IPS-20b (cell line): ENCODE data around the gene OMP.

Experiments used
- H3K27ac ChIP-seq: one replicate; pipeline ENCODE4 v1.5.1; 2013; ENCODE audit warnings: low read length
- H3K27me3 ChIP-seq: 2 replicates; pipeline ENCODE4 v1.6.1; 2013; ENCODE audit warnings: mild to moderate bottlenecking, low read length, inconsistent platforms; ENCODE audit not compliant: insufficient read depth
- H3K36me3 ChIP-seq: 2 replicates; pipeline ENCODE4 v1.6.1; 2013; ENCODE audit warnings: low read depth, mild to moderate bottlenecking, inconsistent platforms, low read length, moderate library complexity; ENCODE audit not compliant: insufficient read depth
- H3K4me1 ChIP-seq: 2 replicates; pipeline ENCODE4 v1.6.1; 2013; ENCODE audit warnings: mild to moderate bottlenecking, control low read depth, inconsistent platforms, low read length, moderate library complexity; ENCODE audit not compliant: insufficient read depth
- H3K4me3 ChIP-seq: 2 replicates; pipeline ENCODE4 v1.5.1; 2013; ENCODE audit warnings: mild to moderate bottlenecking, low read length, inconsistent platforms
- H3K9ac ChIP-seq: 2 replicates; pipeline ENCODE4 v1.6.1; 2013; ENCODE audit warnings: low read depth, mild to moderate bottlenecking, inconsistent platforms, low read length, moderate library complexity
- H3K9me3 ChIP-seq: 2 replicates; pipeline ENCODE4 v1.6.1; 2013; ENCODE audit warnings: mild to moderate bottlenecking, low read depth, low read length, inconsistent platforms; ENCODE audit not compliant: insufficient read depth

OMP gene

DNA sequence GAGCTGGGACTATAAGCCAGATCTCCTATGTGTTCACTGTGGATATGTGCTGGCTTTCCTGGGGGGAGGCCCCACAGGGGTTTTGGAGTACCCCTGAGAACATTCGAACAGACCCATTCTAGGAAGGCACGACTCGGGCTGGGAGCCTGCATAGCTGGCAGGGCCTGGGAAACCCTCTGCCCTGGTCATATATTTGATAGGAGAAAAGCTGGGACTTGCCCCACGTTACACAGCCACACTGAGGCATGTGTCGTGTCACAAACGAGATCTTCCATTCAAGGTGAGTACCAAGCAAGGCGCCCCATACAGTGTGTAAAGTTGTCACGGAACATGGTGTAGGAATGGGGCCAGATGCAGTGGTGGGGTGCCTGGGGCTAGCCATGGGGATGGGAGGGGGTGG lies 36.6 kb downstream of the OMP start:
- Histone ChIP-seq H3K4me1 (peaks cover 5% of the 10 kb centered on the region; the same call in 1 of the 2 replicates), H3K27ac (no peak overlapping the region)

DNA sequence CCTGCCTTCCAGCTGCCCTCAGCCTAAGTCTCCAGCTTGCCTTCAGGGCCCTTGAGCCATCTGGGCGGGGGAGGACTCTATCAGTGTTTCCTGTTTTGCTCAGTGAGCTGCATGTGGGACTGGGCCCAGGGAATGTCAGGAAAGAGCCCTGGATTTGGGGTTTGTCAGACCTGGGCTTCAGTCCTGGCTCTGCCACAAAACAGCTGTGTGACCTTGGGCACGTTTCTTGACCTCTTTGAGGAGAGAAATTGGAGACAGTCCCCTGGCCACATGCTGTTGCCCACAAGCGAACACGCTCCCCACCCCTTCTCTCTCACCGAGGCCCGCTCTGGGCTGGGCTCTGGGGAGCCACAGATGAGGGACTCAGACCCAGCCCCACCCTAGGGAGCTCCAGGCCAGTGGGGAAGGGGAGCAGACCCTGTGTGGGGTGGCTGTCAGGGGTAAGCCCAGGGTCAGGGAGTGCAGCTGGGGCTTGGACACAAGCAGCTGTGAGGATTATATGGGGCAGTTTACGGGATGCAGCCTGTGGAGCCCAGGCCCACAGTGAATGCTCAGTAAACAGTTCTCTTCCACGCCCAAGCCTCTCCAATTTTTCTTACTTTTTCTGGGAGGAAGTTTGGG lies 37.7 kb downstream of the OMP start:
- Histone ChIP-seq H3K4me3 (no peak overlapping the region), H3K9ac (no peak overlapping the region), H3K36me3 (no peaks in the 10 kb centered on the region), H3K27ac (no peak overlapping the region), H3K4me1 (peaks cover 5% of the 10 kb centered on the region; the same call in 1 of the 2 replicates), H3K27me3 (no peaks in the 10 kb centered on the region), H3K9me3 (no peaks in the 10 kb centered on the region)

More for the DNA sequence above, 36.6 kb downstream of the OMP start:
- Histone ChIP-seq H3K4me3 (no peak overlapping the region), H3K27me3 (no peaks in the 10 kb centered on the region), H3K9ac (no peak overlapping the region), H3K36me3 (no peaks in the 10 kb centered on the region), H3K9me3 (no peaks in the 10 kb centered on the region)

GRCh38 chr11:77141034-77141433 lies 38.4 kb downstream of the OMP start:
- Histone ChIP-seq H3K27ac (no peak overlapping the region), H3K9ac (no peak overlapping the region), H3K9me3 (no peaks in the 10 kb centered on the region), H3K27me3 (no peaks in the 10 kb centered on the region), H3K4me3 (no peak overlapping the region), H3K4me1 (peaks cover 5% of the 10 kb centered on the region; the same call in 1 of the 2 replicates), H3K36me3 (no peaks in the 10 kb centered on the region)

GRCh38 chr11:77141475-77141874 lies 38.8 kb downstream of the OMP start:
- no peak overlapping the region for H3K4me3 ChIP-seq
- H3K27me3 ChIP-seq = no peaks in the 10 kb centered on the region
- H3K9me3 ChIP-seq = no peaks in the 10 kb centered on the region
- no peak overlapping the region for H3K9ac ChIP-seq
- H3K27ac ChIP-seq = no peak overlapping the region
- H3K4me1 ChIP-seq = peaks cover 5% of the 10 kb centered on the region; the same call in 1 of the 2 replicates
- no peaks in the 10 kb centered on the region for H3K36me3 ChIP-seq

- Histone ChIP-seq H3K9ac (no peak overlapping the region), H3K27ac (no peak overlapping the region), H3K9me3 (no peaks in the 10 kb centered on the region), H3K36me3 (no peaks in the 10 kb centered on the region), H3K4me1 (peaks cover 5% of the 10 kb centered on the region; the same call in 1 of the 2 replicates), H3K4me3 (no peak overlapping the region), H3K27me3 (peaks cover 8% of the 10 kb centered on the region; the same call in 1 of the 2 replicates)
These were observed 39.7 kb downstream of the OMP start for GRCh38 chr11:77142091-77142975.

GRCh38 chr11:77143405-77144020 lies 40.9 kb downstream of the OMP start:
- H3K4me3 ChIP-seq = no peak overlapping the region
- peaks cover 15% of the 10 kb centered on the region for H3K27me3 ChIP-seq
- no peak overlapping the region for H3K9ac ChIP-seq
- no peaks in the 10 kb centered on the region for H3K36me3 ChIP-seq
- peaks cover 5% of the 10 kb centered on the region; the same call in 1 of the 2 replicates for H3K4me1 ChIP-seq
- H3K9me3 ChIP-seq = no peaks in the 10 kb centered on the region
- no peak overlapping the region for H3K27ac ChIP-seq

DNA sequence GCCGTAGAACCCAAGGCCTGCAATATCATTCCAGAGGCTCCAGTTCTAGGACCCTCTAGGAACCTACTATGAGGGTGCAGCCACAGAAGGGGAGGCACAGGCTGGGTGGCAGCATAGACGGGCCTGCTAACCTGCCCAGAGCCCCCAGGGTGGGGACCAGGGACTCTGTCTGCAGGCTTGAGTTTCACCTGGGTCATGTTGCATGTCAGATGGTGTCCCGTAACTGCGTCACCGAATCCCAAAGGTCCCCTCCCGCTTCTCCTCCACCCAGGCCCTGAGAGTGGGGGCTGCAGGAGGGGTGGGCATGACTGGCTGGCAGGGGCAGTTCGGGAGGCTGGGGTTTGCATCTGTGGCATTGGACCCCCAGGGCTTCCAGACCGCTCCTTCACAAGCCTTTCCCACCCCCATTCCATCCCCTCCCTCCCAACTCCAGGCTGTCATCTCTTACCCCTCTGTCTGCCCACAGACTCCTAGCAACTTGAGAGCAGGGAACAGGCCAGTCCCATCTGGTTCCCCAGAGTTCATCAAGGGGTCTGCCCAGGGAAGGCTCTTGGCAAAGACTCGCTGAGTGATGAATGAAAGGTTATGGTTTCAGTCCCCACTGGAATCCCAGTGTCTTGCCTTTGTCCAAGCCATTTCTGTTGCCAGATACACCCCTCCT lies 41.7 kb downstream of the OMP start:
- H3K9me3 ChIP-seq = no peaks in the 10 kb centered on the region
- no peak overlapping the region for H3K4me3 ChIP-seq
- peaks cover 5% of the 10 kb centered on the region; the same call in 1 of the 2 replicates for H3K4me1 ChIP-seq
- H3K27ac ChIP-seq = no peak overlapping the region
- H3K27me3 ChIP-seq = peaks cover 15% of the 10 kb centered on the region
- no peak overlapping the region for H3K9ac ChIP-seq
- no peaks in the 10 kb centered on the region for H3K36me3 ChIP-seq

DNA sequence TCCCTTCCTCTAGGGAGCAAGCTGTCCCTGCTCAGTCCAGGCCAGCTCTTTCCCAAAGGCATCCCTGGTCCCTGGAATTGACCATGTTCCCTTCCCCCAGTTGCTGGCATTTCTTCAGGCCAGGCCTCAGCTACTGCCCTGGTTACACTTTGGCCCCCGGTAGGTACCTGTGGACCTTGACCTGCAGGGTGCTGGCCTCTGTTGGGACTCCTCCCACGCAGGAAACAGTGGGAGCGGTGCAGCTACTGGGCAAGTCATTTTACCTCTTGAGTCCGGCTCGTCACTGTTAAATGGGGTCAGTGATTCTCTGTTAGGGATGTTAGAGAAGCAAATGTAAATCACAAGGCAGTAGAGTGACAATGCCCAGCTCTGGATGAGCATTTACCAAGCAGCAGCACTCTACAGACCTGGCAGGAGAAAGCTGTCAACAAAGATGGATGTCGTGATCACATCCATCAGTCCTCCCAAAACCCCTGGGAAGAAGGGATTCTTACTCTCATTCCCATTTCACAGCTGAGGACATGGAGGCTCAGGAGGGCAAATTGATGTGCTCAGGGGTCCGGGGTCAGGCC lies 42.3 kb downstream of the OMP start:
- H3K36me3 ChIP-seq = no peaks in the 10 kb centered on the region
- H3K9me3 ChIP-seq = no peaks in the 10 kb centered on the region
- H3K27me3 ChIP-seq = peaks cover 15% of the 10 kb centered on the region
- peaks cover 3% of the 10 kb centered on the region; the same call in 1 of the 2 replicates for H3K4me1 ChIP-seq
- no peak overlapping the region for H3K27ac ChIP-seq
- H3K9ac ChIP-seq = no peak overlapping the region
- no peak overlapping the region for H3K4me3 ChIP-seq

GRCh38 chr11:77146261-77147035 lies 43.8 kb downstream of the OMP start:
- Histone ChIP-seq H3K9ac (no peak overlapping the region), H3K9me3 (no peaks in the 10 kb centered on the region), H3K4me3 (no peak overlapping the region), H3K27ac (no peak overlapping the region), H3K4me1 (no peaks in the 10 kb centered on the region; the same call in 1 of the 2 replicates), H3K36me3 (no peaks in the 10 kb centered on the region), H3K27me3 (peaks cover 15% of the 10 kb centered on the region)

DNA sequence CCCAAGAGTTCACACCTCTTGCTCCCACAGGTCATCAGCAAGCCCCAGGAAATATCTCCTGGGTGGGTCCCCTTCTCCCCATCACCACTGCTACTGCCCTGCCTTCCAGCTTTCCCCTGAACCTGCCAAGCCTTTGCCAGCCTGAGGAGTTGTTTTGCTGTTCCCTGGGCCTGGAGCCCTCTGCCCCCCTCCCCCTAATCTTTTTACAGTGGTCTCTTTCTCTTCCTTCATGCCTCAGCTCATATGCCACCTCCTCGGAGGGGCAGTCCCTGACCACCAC lies 44.3 kb downstream of the OMP start:
- H3K4me3 ChIP-seq = peak overlapping the region; percentile 73; the same call in 1 of the 2 replicates
- H3K27me3 ChIP-seq = peaks cover 15% of the 10 kb centered on the region
- H3K27ac ChIP-seq = no peak overlapping the region

More for the DNA sequence above, 44.3 kb downstream of the OMP start:
- Histone ChIP-seq H3K36me3 (no peaks in the 10 kb centered on the region), H3K9me3 (no peaks in the 10 kb centered on the region), H3K4me1 (no peaks in the 10 kb centered on the region; the same call in 1 of the 2 replicates), H3K9ac (no peak overlapping the region)
